ENCODE results near the gene SLC51A.

SLC51A gene

GRCh38 chr3:196220587-196220986 is 4.3 kb downstream of the SLC51A start:
- intact Hi-C loops (cut with DNase I; ENCODE audit: low total_unique reads) = no loop called here
- Histone ChIP-seq H3K4me3 (no peak overlapping the region), H3K27ac (no peak overlapping the region), H3K36me3 (no peaks in the 10 kb centered on the region), H3K4me1 (peaks cover 0 to 15% (median 11%) of the 10 kb centered on the region in 4 donors), H3K9me3 (no peaks in the 10 kb centered on the region), H3K27me3 (peaks cover 0 to 14% of the 10 kb centered on the region in 2 donors)
- TF ChIP-seq CTCF (IDR thresholded peaks at IDR 0.05) = no peak
- DNase-seq = peak; percentile 49 to 65

GRCh38 chr3:196220991-196221390 is 4.7 kb downstream of the SLC51A start:
- Histone ChIP-seq H3K4me1 (peaks cover 0 to 15% (median 11%) of the 10 kb centered on the region in 4 donors), H3K27ac (no peak overlapping the region), H3K27me3 (peaks cover 0 to 10% of the 10 kb centered on the region in 2 donors), H3K4me3 (no peak overlapping the region), H3K9me3 (no peaks in the 10 kb centered on the region), H3K36me3 (no peaks in the 10 kb centered on the region)
- intact Hi-C loops (cut with DNase I; ENCODE audit: low total_unique reads) = no loop called here
- DNase-seq = peak in 1 of 2 donors; percentile 13
- no peak for TF ChIP-seq CTCF (IDR thresholded peaks at IDR 0.05)

- no peak for DNase-seq
- TF ChIP-seq CTCF (IDR thresholded peaks at IDR 0.05) = no peak
- Histone ChIP-seq H3K9me3 (no peaks in the 10 kb centered on the region), H3K27ac (no peak overlapping the region), H3K27me3 (peaks cover 0 to 4% of the 10 kb centered on the region in 2 donors), H3K36me3 (no peaks in the 10 kb centered on the region), H3K4me3 (no peak overlapping the region), H3K4me1 (peaks cover 0 to 19% (median 12%) of the 10 kb centered on the region in 4 donors)
- intact Hi-C loops (cut with DNase I; ENCODE audit: low total_unique reads) = no loop called here
Measured at GRCh38 chr3:196222876-196223595, 6.7 kb downstream of the SLC51A start.

- DNase-seq = no peak
- Histone ChIP-seq H3K4me1 (peaks cover 0 to 7% (median 0%) of the 10 kb centered on the region in 4 donors), H3K27me3 (peaks cover 0 to 4% of the 10 kb centered on the region in 2 donors), H3K36me3 (no peaks in the 10 kb centered on the region), H3K9me3 (no peaks in the 10 kb centered on the region), H3K27ac (no peak overlapping the region), H3K4me3 (no peak overlapping the region)
- no peak for TF ChIP-seq CTCF (IDR thresholded peaks at IDR 0.05)
- intact Hi-C loops (cut with DNase I; ENCODE audit: low total_unique reads) = no loop called here
Measured at GRCh38 chr3:196225086-196225485, 8.8 kb downstream of the SLC51A start.

- no peaks in the 10 kb centered on the region for H3K36me3 ChIP-seq
- TF ChIP-seq CTCF (IDR thresholded peaks at IDR 0.05) = no peak
- no peak overlapping the region for H3K27ac ChIP-seq
- no peak overlapping the region for H3K4me3 ChIP-seq
- H3K4me1 ChIP-seq = peaks cover 0 to 7% (median 0%) of the 10 kb centered on the region in 4 donors
- intact Hi-C loops (cut with DNase I; ENCODE audit: low total_unique reads) = no loop called here
- no peak for DNase-seq
- H3K27me3 ChIP-seq = peaks cover 0 to 4% of the 10 kb centered on the region in 2 donors
- H3K9me3 ChIP-seq = no peaks in the 10 kb centered on the region
Measured at GRCh38 chr3:196225763-196226364, 9.5 kb downstream of the SLC51A start.

All from tibial artery (tissue), 4 donors.